Measurements from ENCODE around the gene FBXO9. TPM values are rescaled to one million over a fixed set of nuclear protein-coding genes. Genes with fewer than 3 reads are reported as not detected.
A peak's percentile ranks its signal among the peaks of the same experiment; 100 is the strongest.
"Not testable (repeated sequence)": the region's sequence is repeated elsewhere in the genome, so short reads cannot be mapped to it uniquely, and the experiment has no call there.

FBXO9 gene
- total RNA-seq, 3 donors from 2014 or later, result 58.9 to 88.5 (median 68.5) TPM

DNA sequence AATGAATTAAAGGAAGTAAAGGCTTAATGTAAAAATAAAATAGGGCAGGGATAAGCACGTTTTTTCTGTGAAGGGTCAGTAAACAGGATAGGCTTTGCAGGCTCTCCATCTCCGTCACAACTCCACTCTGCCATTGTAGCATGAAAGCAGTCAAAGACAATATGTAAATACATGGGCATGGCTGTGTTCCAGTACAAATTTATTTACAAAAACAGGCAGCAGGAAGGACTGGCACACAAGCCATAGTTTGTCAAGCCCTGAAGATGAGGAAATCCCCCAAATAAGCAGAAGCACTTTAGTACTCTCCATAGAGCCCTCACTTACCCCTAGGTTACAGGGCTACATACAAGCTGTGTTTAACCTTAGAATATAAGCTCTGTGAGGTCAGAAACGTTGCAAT lies 8.9 kb upstream of the FBXO9 start:
- no peak overlapping the region for H3K4me3 ChIP-seq
- TF ChIP-seq POLR2A (IDR thresholded peaks at IDR 0.05) (no peak), POLR2AphosphoS5 (IDR thresholded peaks at IDR 0.05) (no peak)
- TF ChIP-seq, protein P1, sequence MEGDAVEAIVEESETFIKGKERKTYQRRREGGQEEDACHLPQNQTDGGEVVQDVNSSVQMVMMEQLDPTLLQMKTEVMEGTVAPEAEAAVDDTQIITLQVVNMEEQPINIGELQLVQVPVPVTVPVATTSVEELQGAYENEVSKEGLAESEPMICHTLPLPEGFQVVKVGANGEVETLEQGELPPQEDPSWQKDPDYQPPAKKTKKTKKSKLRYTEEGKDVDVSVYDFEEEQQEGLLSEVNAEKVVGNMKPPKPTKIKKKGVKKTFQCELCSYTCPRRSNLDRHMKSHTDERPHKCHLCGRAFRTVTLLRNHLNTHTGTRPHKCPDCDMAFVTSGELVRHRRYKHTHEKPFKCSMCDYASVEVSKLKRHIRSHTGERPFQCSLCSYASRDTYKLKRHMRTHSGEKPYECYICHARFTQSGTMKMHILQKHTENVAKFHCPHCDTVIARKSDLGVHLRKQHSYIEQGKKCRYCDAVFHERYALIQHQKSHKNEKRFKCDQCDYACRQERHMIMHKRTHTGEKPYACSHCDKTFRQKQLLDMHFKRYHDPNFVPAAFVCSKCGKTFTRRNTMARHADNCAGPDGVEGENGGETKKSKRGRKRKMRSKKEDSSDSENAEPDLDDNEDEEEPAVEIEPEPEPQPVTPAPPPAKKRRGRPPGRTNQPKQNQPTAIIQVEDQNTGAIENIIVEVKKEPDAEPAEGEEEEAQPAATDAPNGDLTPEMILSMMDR (IDR thresholded peaks at IDR 0.05), result no peak
- no peaks in the 10 kb centered on the region for H3K36me3 ChIP-seq
- no peak for DNase-seq (ENCODE audit: low spot score in 2 of 2)
- H3K4me1 ChIP-seq, result peaks cover 6 to 18% of the 10 kb centered on the region in 2 donors
- H3K27me3 ChIP-seq, result no peaks in the 10 kb centered on the region
- H3K9me3 ChIP-seq, result peaks cover 0 to 4% of the 10 kb centered on the region in 2 donors
- peak overlapping the region in 1 of 2 donors; percentile 1 for H3K27ac ChIP-seq
- intact Hi-C loops (cut with DNase I; ENCODE audit: low total_unique reads), result no loop called here

DNA sequence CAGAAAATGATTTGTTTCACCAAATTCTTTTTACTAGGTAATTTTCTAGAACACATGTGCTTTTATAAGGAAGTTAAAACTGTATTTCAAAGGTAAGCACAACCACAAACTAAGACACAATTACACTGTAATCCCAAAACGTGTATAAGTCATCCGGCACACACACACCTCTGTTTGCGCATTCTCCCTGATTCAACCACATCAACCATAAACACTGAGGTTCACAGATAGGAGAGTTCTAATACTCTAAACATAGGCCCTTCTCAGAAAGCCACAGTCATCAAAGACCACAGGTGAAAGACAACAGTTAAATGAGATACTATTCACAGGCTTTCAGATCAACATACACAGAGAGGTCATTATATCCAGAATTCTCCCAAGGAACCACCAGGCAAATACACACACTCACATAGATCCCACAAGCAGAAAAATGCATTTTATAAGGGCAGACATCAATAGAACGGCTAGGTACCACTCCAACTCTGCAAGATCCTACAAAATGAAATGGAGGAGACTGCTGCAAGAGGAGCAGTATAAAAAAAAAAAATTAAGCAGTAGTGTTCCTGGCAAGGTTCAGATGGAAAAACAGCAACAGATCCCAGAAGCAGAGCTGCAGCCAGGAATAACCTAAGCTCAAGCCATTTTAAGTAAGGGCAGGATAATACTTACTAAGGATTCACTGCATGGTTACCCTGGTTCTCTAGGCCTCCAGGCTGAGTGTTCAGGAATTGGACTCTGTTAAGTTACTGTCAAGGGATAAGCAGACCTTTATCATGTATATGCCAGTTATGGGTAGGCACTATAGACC lies 6.6 kb upstream of the FBXO9 start:
- intact Hi-C loops (cut with DNase I; ENCODE audit: low total_unique reads), result no loop called here
- peak overlapping the region in 2 of 3 donors; percentile 87 to 96 for H3K4me3 ChIP-seq
- H3K36me3 ChIP-seq, result no peaks in the 10 kb centered on the region
- no peaks in the 10 kb centered on the region for H3K9me3 ChIP-seq
- peaks cover 6 to 18% of the 10 kb centered on the region in 2 donors for H3K4me1 ChIP-seq
- H3K27me3 ChIP-seq, result no peaks in the 10 kb centered on the region
- TF ChIP-seq, protein P1 (IDR thresholded peaks at IDR 0.05), result no peak
- TF ChIP-seq POLR2AphosphoS5 (IDR thresholded peaks at IDR 0.05) (no peak), POLR2A (IDR thresholded peaks at IDR 0.05) (no peak)
- H3K27ac ChIP-seq, result no peak overlapping the region
- DNase-seq (ENCODE audit: low spot score in 2 of 2), result no peak

- Histone ChIP-seq H3K4me1 (peaks cover 6 to 18% of the 10 kb centered on the region in 2 donors), H3K36me3 (no peaks in the 10 kb centered on the region), H3K9me3 (no peaks in the 10 kb centered on the region), H3K27ac (peak overlapping the region in 1 of 2 donors; percentile 95), H3K4me3 (peak overlapping the region; percentile 87 to 96 (median 87)), H3K27me3 (no peaks in the 10 kb centered on the region)
- no peak for DNase-seq (ENCODE audit: low spot score in 2 of 2)
- intact Hi-C loops (cut with DNase I; ENCODE audit: low total_unique reads), result no loop called here
- TF ChIP-seq, protein P1 (IDR thresholded peaks at IDR 0.05), result no peak
- TF ChIP-seq POLR2A (IDR thresholded peaks at IDR 0.05) (no peak), POLR2AphosphoS5 (IDR thresholded peaks at IDR 0.05) (no peak)
These were observed 5.3 kb upstream of the FBXO9 start for GRCh38 chr6:53059648-53060589.

- TF ChIP-seq, protein P1 (IDR thresholded peaks at IDR 0.05), result no peak
- no peak for TF ChIP-seq POLR2A (IDR thresholded peaks at IDR 0.05)
- TF ChIP-seq POLR2AphosphoS5 (IDR thresholded peaks at IDR 0.05), result no peak
- H3K4me3 ChIP-seq, result peak overlapping the region; percentile 87 to 96 (median 87)
- intact Hi-C loops (cut with DNase I; ENCODE audit: low total_unique reads), result no loop called here
- H3K36me3 ChIP-seq, result no peaks in the 10 kb centered on the region
- H3K4me1 ChIP-seq, result peaks cover 6 to 22% of the 10 kb centered on the region in 2 donors
- H3K27me3 ChIP-seq, result no peaks in the 10 kb centered on the region
- no peak for DNase-seq (ENCODE audit: low spot score in 2 of 2)
- H3K27ac ChIP-seq, result peak overlapping the region; percentile 95 to 96
- H3K9me3 ChIP-seq, result no peaks in the 10 kb centered on the region
These were observed 3.0 kb upstream of the FBXO9 start for GRCh38 chr6:53062169-53062539.

GRCh38 chr6:53064255-53064654 lies 949 bp upstream of the FBXO9 start:
- intact Hi-C loops (cut with DNase I; ENCODE audit: low total_unique reads); H3K27me3 ChIP-seq; H3K36me3 ChIP-seq; DNase-seq (ENCODE audit: low spot score in 2 of 2); H3K9me3 ChIP-seq: not testable (repeated sequence)
- Histone ChIP-seq H3K4me3 (peak overlapping the region in 2 of 3 donors; percentile 97 to 100), H3K27ac (peak overlapping the region in 1 of 2 donors; percentile 99), H3K4me1 (peaks cover 6 to 13% of the 10 kb centered on the region in 2 donors)

Data from breast epithelium (tissue), 4 donors.